IgD-negative memory B cell (primary cell): ENCODE data around the gene NXN. TPM values are rescaled to one million over a fixed set of nuclear protein-coding genes. Genes with fewer than 3 reads are reported as not detected.
"Not testable (repeated sequence)": the region's sequence is repeated elsewhere in the genome, so short reads cannot be mapped to it uniquely, and the experiment has no call there.

Experiments
- H3K27ac Mint-ChIP-seq, 3 donors: one replicate each; pipeline ENCODE4 v1.8.0; 2020 to 2022; ENCODE audit warnings: mild to moderate bottlenecking in 3 of 3, mixed read lengths in 3 of 3, moderate library complexity in 1 of 3
- H3K27me3 Mint-ChIP-seq: one replicate; pipeline ENCODE4 v1.8.0; 2021; ENCODE audit warnings: mixed read lengths
- H3K36me3 Mint-ChIP-seq: one replicate; pipeline ENCODE4 v1.8.0; 2020; ENCODE audit warnings: mild to moderate bottlenecking, mixed read lengths
- H3K4me1 Mint-ChIP-seq, 3 donors: one replicate each; pipeline ENCODE4 v1.8.0; 2020 to 2022; ENCODE audit warnings: mixed read lengths in 3 of 3, mild to moderate bottlenecking in 1 of 3
- H3K4me3 Mint-ChIP-seq, 4 donors: one replicate each; pipeline ENCODE4 v1.8.0; 2020 to 2022; ENCODE audit warnings: mild to moderate bottlenecking in 4 of 4, mixed read lengths in 4 of 4, moderate library complexity in 3 of 4
- H3K9me3 Mint-ChIP-seq, 3 donors: one replicate each; pipeline ENCODE4 v1.8.0; 2020 to 2021; ENCODE audit warnings: mixed read lengths in 3 of 3, mild to moderate bottlenecking in 1 of 3
- polyA plus RNA-seq: library from polyadenylated mRNA; unstranded; fragments of 300-500 nt; fragmentation: Illumina TruSeq; gene quantifications from one replicate; pipeline ENCODE4 v1.2.3, GENCODE V29; 2021

The NXN gene
- polyA plus RNA-seq, 1 donor from 2014 or later, result 0.18 TPM

DNA sequence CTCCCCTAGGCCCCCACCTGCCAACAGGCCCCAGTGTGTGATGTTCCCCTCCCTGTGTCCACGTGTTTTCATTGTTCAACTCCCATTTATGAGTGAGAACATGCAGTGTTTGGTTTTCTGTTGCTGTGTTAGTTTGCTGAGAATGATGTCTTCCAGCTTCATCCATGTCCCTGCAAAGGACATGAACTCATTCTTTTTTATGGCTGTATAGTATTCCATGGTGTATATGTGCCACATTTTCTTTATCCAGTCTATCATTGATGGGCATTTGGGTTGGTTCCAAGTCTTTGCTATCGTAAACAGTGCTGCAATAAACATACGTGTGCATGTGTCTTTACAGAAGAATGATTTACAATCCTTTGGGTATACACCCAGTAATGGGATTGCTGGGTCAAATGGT, 150.0 kb downstream of the NXN start:
- H3K9me3 Mint-ChIP-seq, H3K36me3 Mint-ChIP-seq, H3K27me3 Mint-ChIP-seq, H3K4me1 Mint-ChIP-seq, H3K4me3 Mint-ChIP-seq, H3K27ac Mint-ChIP-seq: not testable (repeated sequence)

DNA sequence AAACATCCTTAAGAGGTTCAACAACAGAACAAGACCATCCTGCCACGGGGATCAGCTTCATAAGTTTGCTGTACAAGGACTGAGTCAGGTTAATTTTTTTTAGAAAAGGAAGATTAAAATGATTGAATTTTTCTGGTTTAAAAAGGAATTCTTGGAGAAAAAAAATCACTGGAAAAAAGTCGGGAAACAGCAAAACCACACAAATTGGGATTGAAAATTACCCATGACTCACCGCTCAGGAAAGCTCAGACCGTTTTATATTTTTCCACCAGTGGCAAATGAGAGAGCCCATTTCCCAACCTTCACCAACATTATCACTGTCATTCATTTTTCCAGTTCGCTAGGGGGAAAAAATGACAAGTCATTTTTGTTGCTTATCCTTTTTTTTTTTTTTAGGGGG, 150.8 kb downstream of the NXN start:
- H3K9me3 Mint-ChIP-seq, result peaks cover 0 to 2% (median 2%) of the 10 kb centered on the region in 3 donors
- H3K4me1 Mint-ChIP-seq, result no peaks in the 10 kb centered on the region
- no peak overlapping the region for H3K4me3 Mint-ChIP-seq
- H3K36me3 Mint-ChIP-seq, result no peaks in the 10 kb centered on the region
- H3K27ac Mint-ChIP-seq, result no peak overlapping the region
- peaks cover 5% of the 10 kb centered on the region for H3K27me3 Mint-ChIP-seq

DNA sequence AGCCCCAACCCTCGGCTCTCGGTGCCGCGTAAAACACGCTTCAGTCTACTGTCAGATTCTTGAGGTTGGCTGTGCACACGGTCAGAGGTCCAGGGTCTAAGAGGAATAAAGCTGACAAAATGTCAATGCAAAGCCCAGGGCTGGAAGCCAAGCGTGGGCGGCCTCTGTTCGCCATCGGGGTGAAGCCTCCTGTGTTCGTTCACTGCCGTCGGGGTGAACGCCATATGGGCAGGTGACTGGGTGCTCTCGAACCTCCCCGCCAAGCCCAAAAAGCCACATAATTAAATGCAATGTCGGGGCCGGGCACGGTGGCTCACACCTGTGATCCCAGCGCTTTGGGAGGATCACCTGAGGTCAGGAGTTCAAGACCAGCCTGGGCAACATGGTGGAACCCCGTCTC, 152.8 kb downstream of the NXN start:
- Mint-ChIP-seq H3K9me3 (peaks cover 0 to under 1% (median under 1%) of the 10 kb centered on the region in 3 donors), H3K36me3 (no peaks in the 10 kb centered on the region), H3K4me3 (no peak overlapping the region), H3K27me3 (peaks cover 5% of the 10 kb centered on the region), H3K27ac (no peak overlapping the region), H3K4me1 (no peaks in the 10 kb centered on the region)

DNA sequence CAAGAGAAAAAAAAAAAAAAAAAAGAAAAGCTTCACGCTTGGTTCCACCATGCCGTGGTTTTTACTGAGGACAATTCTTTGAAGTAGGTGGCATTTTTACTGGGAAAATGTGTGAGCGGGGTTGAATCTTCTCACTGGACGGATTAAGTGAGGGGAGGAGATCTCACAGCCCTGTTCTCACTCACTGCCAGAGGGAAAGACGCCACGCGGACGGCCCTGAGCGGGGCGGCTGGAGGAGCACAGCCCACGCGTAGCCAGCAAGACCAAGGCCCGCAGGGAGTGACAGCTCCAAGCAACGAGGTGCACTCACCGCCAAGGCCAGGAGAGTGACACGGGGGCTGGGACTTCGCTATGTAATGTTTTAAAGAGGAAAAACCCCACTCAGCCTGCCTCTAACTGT, 154.4 kb downstream of the NXN start:
- H3K27me3 Mint-ChIP-seq, result peaks cover 5% of the 10 kb centered on the region
- no peaks in the 10 kb centered on the region for H3K4me1 Mint-ChIP-seq
- no peak overlapping the region for H3K4me3 Mint-ChIP-seq
- H3K36me3 Mint-ChIP-seq, result no peaks in the 10 kb centered on the region
- no peaks in the 10 kb centered on the region for H3K9me3 Mint-ChIP-seq
- peak overlapping the region in 1 of 3 donors; percentile 83 for H3K27ac Mint-ChIP-seq

DNA sequence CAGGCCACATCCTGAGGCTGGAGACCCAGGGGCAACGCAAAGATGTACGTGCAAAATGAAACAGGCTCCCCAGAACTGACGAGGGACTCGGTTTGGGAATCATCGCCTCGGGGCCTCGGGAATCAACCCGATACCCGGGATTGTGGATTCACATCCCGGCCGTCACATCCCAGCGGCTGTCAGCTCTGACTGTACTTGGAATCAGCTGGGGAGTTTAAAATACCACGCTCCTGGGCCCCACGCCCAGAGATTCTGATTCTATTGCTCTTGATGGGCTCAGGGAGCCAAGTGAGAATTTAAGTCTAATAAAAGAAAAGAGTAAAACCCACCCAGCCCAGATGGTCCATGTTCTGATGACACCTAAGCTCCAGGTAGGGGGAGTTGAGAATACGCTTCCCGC, 155.2 kb downstream of the NXN start:
- Mint-ChIP-seq H3K27ac (no peak overlapping the region), H3K4me3 (no peak overlapping the region), H3K27me3 (peaks cover 2% of the 10 kb centered on the region), H3K4me1 (no peaks in the 10 kb centered on the region), H3K36me3 (no peaks in the 10 kb centered on the region), H3K9me3 (no peaks in the 10 kb centered on the region)

DNA sequence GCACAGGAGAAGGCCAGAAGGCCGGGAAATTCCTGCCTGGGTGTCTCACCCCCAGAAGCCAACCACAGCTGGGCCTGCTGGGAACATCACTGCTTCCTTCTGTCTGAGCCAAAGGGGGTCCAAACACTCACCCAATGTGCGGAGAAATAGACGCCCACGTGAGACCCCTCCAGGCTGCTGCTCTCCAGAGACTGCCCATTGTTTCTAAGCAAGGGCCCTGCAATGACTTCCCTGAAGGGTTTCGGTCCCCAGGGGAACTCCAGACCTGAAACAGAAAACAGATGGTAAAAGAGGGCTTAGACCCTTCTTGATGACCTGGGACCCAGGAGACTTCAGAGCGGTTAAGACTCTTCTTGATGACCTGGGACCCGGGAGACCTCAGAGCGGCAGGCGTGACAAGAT, 156.1 kb downstream of the NXN start:
- peaks cover 3% of the 10 kb centered on the region for H3K27me3 Mint-ChIP-seq
- no peak overlapping the region for H3K27ac Mint-ChIP-seq
- H3K4me1 Mint-ChIP-seq, result no peaks in the 10 kb centered on the region
- no peak overlapping the region for H3K4me3 Mint-ChIP-seq
- H3K36me3 Mint-ChIP-seq, result no peaks in the 10 kb centered on the region
- no peaks in the 10 kb centered on the region for H3K9me3 Mint-ChIP-seq

DNA sequence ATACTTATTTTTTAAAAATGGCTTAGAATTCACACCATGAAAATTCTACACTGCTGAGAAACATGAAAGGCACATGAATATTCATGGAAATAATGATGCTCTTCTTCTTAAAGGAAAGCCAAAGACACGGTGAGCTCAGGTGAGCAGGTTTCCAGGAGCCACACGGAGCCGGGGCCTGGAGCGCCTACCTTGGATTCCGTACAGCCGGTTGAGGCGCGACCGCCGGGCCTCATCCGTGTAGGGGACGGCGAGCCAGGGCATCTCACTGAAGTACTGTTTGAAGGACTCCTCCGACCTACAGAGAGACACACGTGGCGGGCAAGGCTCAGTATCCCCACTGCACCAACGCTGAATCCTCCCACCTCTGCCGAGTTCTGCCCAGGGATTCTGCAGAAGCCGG, 160.3 kb downstream of the NXN start:
- Mint-ChIP-seq H3K36me3 (peaks cover 2% of the 10 kb centered on the region), H3K27ac (no peak overlapping the region), H3K4me3 (no peak overlapping the region), H3K27me3 (peaks cover 9% of the 10 kb centered on the region), H3K9me3 (no peaks in the 10 kb centered on the region), H3K4me1 (no peaks in the 10 kb centered on the region)

DNA sequence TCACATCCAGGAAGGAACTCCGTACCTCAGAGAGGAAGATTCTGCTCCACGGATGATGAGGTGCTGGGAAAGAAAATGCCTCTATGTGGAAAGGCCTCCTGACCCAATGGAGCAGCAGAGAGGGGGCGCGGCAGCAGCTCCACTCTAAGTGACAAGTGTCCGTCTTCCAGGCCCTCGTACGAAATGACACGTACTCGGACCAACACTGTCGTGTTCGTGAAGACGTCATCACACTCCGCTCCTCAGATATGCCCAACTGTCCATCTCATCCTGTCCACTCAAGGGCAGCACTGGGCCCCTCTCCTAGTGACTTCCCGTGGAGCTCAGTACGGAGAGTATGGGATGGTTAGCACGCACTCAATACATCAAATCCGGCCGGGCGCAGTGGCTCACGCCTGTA, 165.2 kb downstream of the NXN start:
- H3K4me3 Mint-ChIP-seq, result peak overlapping the region in 1 of 4 donors; percentile 49
- H3K9me3 Mint-ChIP-seq, result peaks cover 0 to 5% (median 0%) of the 10 kb centered on the region in 3 donors
- H3K27me3 Mint-ChIP-seq, result peaks cover 11% of the 10 kb centered on the region
- peaks cover 0 to 2% (median 0%) of the 10 kb centered on the region in 3 donors for H3K4me1 Mint-ChIP-seq
- no peak overlapping the region for H3K27ac Mint-ChIP-seq
- H3K36me3 Mint-ChIP-seq, result peaks cover 2% of the 10 kb centered on the region

DNA sequence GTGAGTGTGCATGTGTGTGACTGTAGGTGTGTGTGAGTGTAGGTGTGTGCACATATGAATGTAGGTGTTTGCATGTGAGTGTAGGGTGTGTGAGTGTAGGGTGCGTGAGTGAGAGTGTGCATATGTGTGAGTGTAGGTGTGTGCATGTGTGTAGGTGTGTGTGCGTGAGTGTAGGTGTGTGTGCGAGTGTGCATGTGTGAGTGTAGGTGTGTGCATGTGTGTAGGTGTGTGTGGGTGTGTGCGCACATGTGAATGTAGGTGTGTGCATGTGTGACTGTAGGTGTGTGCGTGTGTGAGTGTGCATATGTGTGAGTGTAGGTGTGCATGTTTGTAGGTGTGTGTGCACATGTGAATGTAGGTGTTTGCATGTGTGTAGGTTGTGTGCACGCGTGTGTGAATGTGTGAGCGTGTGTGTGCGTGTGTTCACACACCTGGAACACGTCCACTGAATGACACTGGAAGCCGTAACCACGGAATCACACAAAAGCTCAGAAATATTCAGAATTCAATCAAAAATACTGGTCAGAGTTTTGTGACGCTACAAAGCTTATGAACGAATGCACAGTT, 166.9 kb downstream of the NXN start:
- H3K4me1 Mint-ChIP-seq, result peaks cover 0 to 2% (median 0%) of the 10 kb centered on the region in 3 donors
- H3K27ac Mint-ChIP-seq, result no peak overlapping the region
- H3K27me3 Mint-ChIP-seq, result peaks cover 13% of the 10 kb centered on the region
- H3K36me3 Mint-ChIP-seq, result no peaks in the 10 kb centered on the region
- H3K4me3 Mint-ChIP-seq, result no peak overlapping the region
- peaks cover 0 to 5% (median 0%) of the 10 kb centered on the region in 3 donors for H3K9me3 Mint-ChIP-seq

DNA sequence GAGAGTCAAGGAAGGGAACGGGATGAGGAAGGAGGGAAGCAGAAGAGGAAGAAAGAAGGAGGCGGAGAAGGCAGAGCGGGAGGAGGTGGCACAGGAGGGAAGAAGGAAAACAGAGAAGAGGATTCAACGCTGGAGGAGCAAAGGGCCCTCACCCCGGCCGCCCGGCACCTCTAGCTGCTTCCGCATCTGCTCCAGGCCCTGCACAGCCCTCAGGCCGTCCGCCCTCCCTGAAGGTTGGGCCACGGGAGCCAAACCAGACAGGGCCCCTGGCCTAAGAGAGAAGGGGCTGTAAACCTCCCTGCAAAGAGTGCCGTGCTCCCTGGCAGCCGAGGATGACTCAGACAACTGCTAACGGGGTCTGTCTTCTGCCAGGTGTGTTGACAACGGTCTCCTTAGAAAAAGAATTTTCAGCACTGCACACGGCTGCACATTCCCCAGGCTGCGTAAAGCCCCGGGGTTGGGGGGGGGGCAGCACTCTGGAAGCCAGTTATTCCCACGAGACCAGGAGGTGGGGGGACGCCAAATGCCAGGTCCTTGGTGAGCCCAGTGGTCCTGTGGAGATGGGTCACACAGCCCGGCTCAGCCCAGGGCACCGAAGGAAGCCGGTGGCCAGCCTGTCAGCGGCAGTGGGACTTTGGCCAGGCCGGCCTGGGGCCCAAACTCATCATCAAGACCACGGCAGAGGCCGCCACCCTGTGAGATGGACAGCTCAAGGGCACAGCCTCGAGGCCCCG, 168.4 kb downstream of the NXN start:
- Mint-ChIP-seq H3K4me1 (peaks cover 0 to 2% (median 0%) of the 10 kb centered on the region in 3 donors), H3K4me3 (no peak overlapping the region), H3K27ac (no peak overlapping the region), H3K36me3 (no peaks in the 10 kb centered on the region), H3K9me3 (peaks cover 0 to 5% (median 0%) of the 10 kb centered on the region in 3 donors), H3K27me3 (peaks cover 8% of the 10 kb centered on the region)

DNA sequence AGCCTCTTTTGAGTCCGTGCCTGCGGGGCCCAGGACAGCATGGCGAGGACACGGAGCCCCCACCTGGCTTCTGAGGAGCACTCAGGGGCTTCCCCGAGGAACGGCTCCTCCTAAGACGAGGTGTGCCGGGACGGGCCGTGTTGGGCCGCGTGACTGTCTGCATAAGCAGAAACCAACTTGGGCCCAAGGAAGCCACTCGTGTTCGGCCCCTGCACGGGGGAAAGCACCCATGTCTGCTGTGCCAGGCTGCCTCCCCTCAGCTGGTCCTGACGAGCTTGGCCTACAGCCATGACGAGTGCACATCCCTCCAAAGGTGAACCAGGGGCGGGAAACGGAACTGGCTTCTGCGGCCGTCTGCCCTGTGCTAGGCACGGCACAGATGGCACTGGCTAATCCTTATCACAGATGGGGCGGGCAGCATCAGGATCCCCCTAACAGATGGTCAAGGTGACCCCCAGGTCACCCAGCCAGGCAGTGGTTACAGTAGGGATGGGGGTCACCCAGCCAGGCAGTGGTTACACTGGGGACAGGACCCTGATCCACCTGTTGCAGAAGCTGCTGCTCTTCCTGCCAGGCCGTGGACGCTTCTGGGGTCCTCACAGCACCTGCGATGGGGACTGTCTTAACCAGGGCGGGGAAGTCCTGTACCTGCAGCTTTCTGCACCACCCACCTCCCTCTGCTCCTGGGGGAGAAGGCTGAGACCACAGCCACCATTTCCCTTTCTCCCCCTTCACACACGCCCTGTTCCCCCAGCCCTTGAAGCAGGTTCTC, 171.9 kb downstream of the NXN start:
- Mint-ChIP-seq H3K9me3 (peaks cover 0 to 5% (median 0%) of the 10 kb centered on the region in 3 donors), H3K4me1 (peaks cover 0 to 2% (median 0%) of the 10 kb centered on the region in 3 donors), H3K27ac (peak overlapping the region in 1 of 3 donors; percentile 80), H3K36me3 (no peaks in the 10 kb centered on the region), H3K27me3 (peaks cover 6% of the 10 kb centered on the region), H3K4me3 (no peak overlapping the region)

DNA sequence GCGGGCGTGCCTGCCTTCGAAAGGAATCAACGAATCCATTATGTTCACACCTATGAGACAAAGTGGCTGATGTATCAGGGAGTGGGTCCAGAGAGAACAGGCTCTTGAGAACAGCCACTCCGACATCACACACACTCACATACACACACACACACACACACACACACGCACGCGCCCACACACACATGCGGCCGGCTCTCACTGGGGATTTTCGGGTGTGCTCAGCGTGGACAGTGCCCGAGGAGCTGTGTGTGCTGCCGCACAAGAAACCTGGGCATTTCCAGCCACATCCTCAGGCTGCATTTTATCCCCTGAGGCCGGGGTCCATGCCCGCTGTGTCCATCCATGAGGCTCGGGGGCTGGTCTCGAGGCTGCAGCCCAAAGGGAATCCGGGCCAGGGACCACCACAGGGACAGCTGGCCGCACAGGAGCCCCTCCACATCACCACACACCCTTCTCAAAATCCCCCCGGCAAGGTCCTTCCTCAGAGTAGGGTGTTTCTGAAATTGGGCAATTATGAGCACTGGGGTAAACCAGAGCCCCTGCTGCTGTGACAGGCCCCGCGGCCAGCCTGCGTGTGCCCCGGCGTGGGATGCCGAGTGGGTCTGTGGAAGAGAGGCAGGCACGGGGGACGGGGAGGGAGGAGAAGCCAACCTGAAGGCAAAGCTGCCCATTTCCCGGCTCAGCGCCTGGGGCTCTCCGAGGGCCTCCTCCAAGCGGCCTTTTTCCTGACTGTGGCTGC, 172.6 kb downstream of the NXN start:
- peak overlapping the region in 1 of 4 donors; percentile 28 for H3K4me3 Mint-ChIP-seq

DNA sequence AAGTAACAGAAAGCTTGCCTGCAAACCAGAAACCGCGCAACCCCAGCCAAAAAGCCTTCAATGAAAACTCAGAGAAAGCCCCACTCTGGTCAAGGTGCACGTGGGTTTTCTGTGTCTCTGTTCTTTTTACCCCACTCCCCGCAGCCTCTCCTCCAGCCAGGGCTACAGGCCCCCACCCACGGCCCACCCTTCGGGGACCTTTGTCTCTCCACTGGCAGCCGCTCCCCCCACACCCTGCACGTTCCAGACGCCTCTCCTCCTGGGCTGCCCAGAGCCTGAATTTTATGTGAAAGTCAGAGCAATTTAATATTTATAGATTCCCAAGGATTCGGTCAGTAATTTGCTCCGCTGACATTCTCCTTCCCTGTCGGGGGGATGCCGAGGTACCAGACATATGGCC, 173.2 kb downstream of the NXN start:
- no peaks in the 10 kb centered on the region for H3K36me3 Mint-ChIP-seq
- H3K27me3 Mint-ChIP-seq, result peaks cover 4% of the 10 kb centered on the region
- no peak overlapping the region for H3K27ac Mint-ChIP-seq
- no peaks in the 10 kb centered on the region for H3K9me3 Mint-ChIP-seq
- no peaks in the 10 kb centered on the region for H3K4me1 Mint-ChIP-seq
- peak overlapping the region in 1 of 4 donors; percentile 28 for H3K4me3 Mint-ChIP-seq

More for the DNA sequence above, 172.6 kb downstream of the NXN start:
- Mint-ChIP-seq H3K9me3 (peaks cover 0 to under 1% (median 0%) of the 10 kb centered on the region in 3 donors), H3K4me1 (no peaks in the 10 kb centered on the region), H3K27ac (no peak overlapping the region), H3K27me3 (peaks cover 4% of the 10 kb centered on the region), H3K36me3 (no peaks in the 10 kb centered on the region)

DNA sequence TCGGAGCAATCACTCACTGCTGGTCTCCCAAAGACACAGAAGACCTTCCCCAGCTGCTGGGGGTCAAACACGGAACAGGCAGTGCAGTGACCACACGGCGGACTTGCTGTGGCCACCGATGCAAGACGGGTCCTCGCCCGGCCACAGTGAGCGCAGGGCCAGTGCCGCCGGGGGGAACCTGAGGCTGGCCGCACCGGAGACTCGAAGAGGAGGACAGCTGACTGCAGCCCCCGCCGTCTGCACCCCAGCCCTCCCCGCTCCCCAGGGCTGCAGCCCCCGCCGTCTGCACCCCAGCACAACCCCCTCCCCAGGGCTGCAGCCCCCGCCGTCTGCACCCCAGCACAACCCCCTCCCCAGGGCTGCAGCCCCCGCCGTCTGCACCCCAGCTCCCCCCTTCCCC, 173.7 kb downstream of the NXN start:
- not testable (repeated sequence) for H3K4me3 Mint-ChIP-seq, H3K27me3 Mint-ChIP-seq, H3K4me1 Mint-ChIP-seq, H3K9me3 Mint-ChIP-seq, H3K36me3 Mint-ChIP-seq, H3K27ac Mint-ChIP-seq
